GM12891 (cell line): ENCODE data around the gene ENOX1.

Experiments used
- PAX5 ChIP-seq: IDR thresholded peaks from 2 replicates; pipeline ENCODE4 v1.6.1; 2011; ENCODE audit warnings: low read length, moderate library complexity, mild to moderate bottlenecking; ENCODE audit not compliant: insufficient read depth, severe bottlenecking
- POLR2A ChIP-seq: IDR thresholded peaks from 2 replicates; pipeline ENCODE4 v1.6.1; 2011; ENCODE audit warnings: low read depth, low read length, control low read depth
- POLR2AphosphoS5 ChIP-seq: IDR thresholded peaks from 2 replicates; pipeline ENCODE4 v1.6.1; 2011; ENCODE audit warnings: low read depth, low read length, control low read depth
- SPI1 ChIP-seq: IDR thresholded peaks from 2 replicates; pipeline ENCODE4 v1.6.1; 2011; ENCODE audit warnings: low read depth, low read length, control low read depth
- TAF1 ChIP-seq: IDR thresholded peaks from 2 replicates; pipeline ENCODE4 v1.6.1; 2011; ENCODE audit warnings: low read depth, low read length, control low read depth

GRCh38 chr13:43376596-43376995 is 410.2 kb downstream of the ENOX1 start:
- TF ChIP-seq POLR2A = no peak
- no peak for TF ChIP-seq POLR2AphosphoS5
- TF ChIP-seq PAX5 = no peak
- no peak for TF ChIP-seq TAF1
- TF ChIP-seq SPI1 = no peak
